Endodermal cell (in vitro differentiated cells): ENCODE measurements around the gene ALDH1L1. TPM values are rescaled to one million over a fixed set of nuclear protein-coding genes. Genes with fewer than 3 reads are reported as not detected.

ENCODE experiments used
- DNase-seq: peaks from one replicate; pipeline ENCODE4 v3.0.0-alpha.2; 2017
- H3K27ac ChIP-seq: 2 replicates; pipeline ENCODE4 v1.5.1; 2013; ENCODE audit warnings: mild to moderate bottlenecking, low read depth, low read length, moderate library complexity
- H3K27me3 ChIP-seq: 2 replicates; pipeline ENCODE4 v1.6.1; 2013; ENCODE audit warnings: mild to moderate bottlenecking, low read length, moderate library complexity; ENCODE audit not compliant: insufficient read depth, control insufficient read depth, poor library complexity, severe bottlenecking
- H3K36me3 ChIP-seq: 2 replicates; pipeline ENCODE4 v1.7.0; 2013; ENCODE audit warnings: mild to moderate bottlenecking, low read length, moderate library complexity; ENCODE audit not compliant: control insufficient read depth, insufficient read depth
- H3K4me1 ChIP-seq: one replicate; pipeline ENCODE4 v1.7.0; 2013; ENCODE audit warnings: low read length; ENCODE audit not compliant: control insufficient read depth, insufficient read depth
- H3K4me3 ChIP-seq: 2 replicates; pipeline ENCODE4 v1.5.1; 2013; ENCODE audit warnings: mild to moderate bottlenecking, low read length, moderate library complexity
- H3K9ac ChIP-seq: 2 replicates; pipeline ENCODE4 v1.6.1; 2013; ENCODE audit warnings: mild to moderate bottlenecking, low read length, moderate library complexity; ENCODE audit not compliant: poor library complexity, severe bottlenecking; ENCODE audit errors: extremely low read depth
- H3K9me3 ChIP-seq: 2 replicates; pipeline ENCODE4 v1.6.1; 2013; ENCODE audit warnings: mild to moderate bottlenecking, low read length, moderate library complexity; ENCODE audit not compliant: control insufficient read depth
- H3K27ac Mint-ChIP-seq: 2 replicates; pipeline ENCODE4 v1.8.0; 2020; ENCODE audit warnings: mixed read lengths
- H3K27me3 Mint-ChIP-seq: 2 replicates; pipeline ENCODE4 v1.8.0; 2021; ENCODE audit warnings: mild to moderate bottlenecking, mixed read lengths; ENCODE audit not compliant: insufficient read depth
- H3K36me3 Mint-ChIP-seq: 2 replicates; pipeline ENCODE4 v1.8.0; 2020; ENCODE audit warnings: low read depth, mixed read lengths
- H3K4me1 Mint-ChIP-seq: 2 replicates; pipeline ENCODE4 v1.8.0; 2020; ENCODE audit warnings: mixed read lengths
- H3K4me3 Mint-ChIP-seq: 2 replicates; pipeline ENCODE4 v1.8.0; 2020; ENCODE audit warnings: mild to moderate bottlenecking, moderate library complexity, mixed read lengths
- H3K9me3 Mint-ChIP-seq: 2 replicates; pipeline ENCODE4 v1.8.0; 2020; ENCODE audit warnings: mild to moderate bottlenecking, mixed read lengths
- WGBS, 2 experiments: methylation state at CpG; one replicate each; pipeline versions ENCODE4 v1.1.5 to v1.1.7; 2013; ENCODE audit warnings: missing lambda C conversion rate in 2 of 2, mixed read lengths in 1 of 2; ENCODE audit not compliant: insufficient coverage in 1 of 2, insufficient read length in 1 of 2; 5-methylcytosine and 5-hydroxymethylcytosine counted together
- total RNA-seq, 2 donors: library from RNA; stranded (reverse); fragmentation: NEBNext Ultra II Directional in 1 of 2; extraction: Animal tissue kit (Norgen Biotek cat#: 25700) in 1 of 2; gene quantifications; 2 replicates in 1 of 2; 3 replicates in 1 of 2; pipeline ENCODE4 v1.2.1, GENCODE V29; 2021
- TF ChIP-seq, protein P1 (sequence below): fragments of 200-600 bp; sonication (generic); conservative IDR thresholded peaks from 2 replicates; pipeline ENCODE4 v1.5.0; 2021; ENCODE audit warnings: antibody characterized with exemption, mild to moderate bottlenecking

The ALDH1L1 gene
- total RNA-seq, 2 donors from 2014 or later = 1.0 to 1.6 TPM

GRCh38 chr3:126126811-126127431 is 53.5 kb downstream of the ALDH1L1 start:
- TF ChIP-seq, protein P1, sequence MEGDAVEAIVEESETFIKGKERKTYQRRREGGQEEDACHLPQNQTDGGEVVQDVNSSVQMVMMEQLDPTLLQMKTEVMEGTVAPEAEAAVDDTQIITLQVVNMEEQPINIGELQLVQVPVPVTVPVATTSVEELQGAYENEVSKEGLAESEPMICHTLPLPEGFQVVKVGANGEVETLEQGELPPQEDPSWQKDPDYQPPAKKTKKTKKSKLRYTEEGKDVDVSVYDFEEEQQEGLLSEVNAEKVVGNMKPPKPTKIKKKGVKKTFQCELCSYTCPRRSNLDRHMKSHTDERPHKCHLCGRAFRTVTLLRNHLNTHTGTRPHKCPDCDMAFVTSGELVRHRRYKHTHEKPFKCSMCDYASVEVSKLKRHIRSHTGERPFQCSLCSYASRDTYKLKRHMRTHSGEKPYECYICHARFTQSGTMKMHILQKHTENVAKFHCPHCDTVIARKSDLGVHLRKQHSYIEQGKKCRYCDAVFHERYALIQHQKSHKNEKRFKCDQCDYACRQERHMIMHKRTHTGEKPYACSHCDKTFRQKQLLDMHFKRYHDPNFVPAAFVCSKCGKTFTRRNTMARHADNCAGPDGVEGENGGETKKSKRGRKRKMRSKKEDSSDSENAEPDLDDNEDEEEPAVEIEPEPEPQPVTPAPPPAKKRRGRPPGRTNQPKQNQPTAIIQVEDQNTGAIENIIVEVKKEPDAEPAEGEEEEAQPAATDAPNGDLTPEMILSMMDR = no peak
- no peaks in the 10 kb centered on the region for H3K27me3 ChIP-seq
- DNase-seq = peak; percentile 38
- H3K9me3 Mint-ChIP-seq = no peaks in the 10 kb centered on the region
- no peaks in the 10 kb centered on the region for H3K4me1 Mint-ChIP-seq
- no peak overlapping the region for H3K4me3 ChIP-seq
- H3K4me3 Mint-ChIP-seq = no peak overlapping the region
- H3K36me3 ChIP-seq = no peaks in the 10 kb centered on the region
- 90 to 91% methylated on average over 9 to 10 of the region's 10 CpGs for WGBS, 2 experiments
- H3K36me3 Mint-ChIP-seq = no peaks in the 10 kb centered on the region
- H3K27ac ChIP-seq = no peak overlapping the region
- no peak overlapping the region for H3K9ac ChIP-seq
- H3K27me3 Mint-ChIP-seq = peaks cover 2% of the 10 kb centered on the region
- H3K4me1 ChIP-seq = no peaks in the 10 kb centered on the region
- H3K27ac Mint-ChIP-seq = no peak overlapping the region
- H3K9me3 ChIP-seq = no peaks in the 10 kb centered on the region

- H3K27ac ChIP-seq = no peak overlapping the region
- H3K9ac ChIP-seq = no peak overlapping the region
- peak; percentile 30 for DNase-seq
- Mint-ChIP-seq H3K36me3 (no peaks in the 10 kb centered on the region), H3K27ac (no peak overlapping the region), H3K27me3 (no peaks in the 10 kb centered on the region), H3K4me1 (no peaks in the 10 kb centered on the region), H3K4me3 (no peak overlapping the region), H3K9me3 (no peaks in the 10 kb centered on the region)
- H3K27me3 ChIP-seq = no peaks in the 10 kb centered on the region
- 92 to 98% methylated on average over 6 to 12 of the region's 12 CpGs for WGBS, 2 experiments
- H3K4me3 ChIP-seq = no peak overlapping the region
- H3K4me1 ChIP-seq = no peaks in the 10 kb centered on the region
- no peaks in the 10 kb centered on the region for H3K36me3 ChIP-seq
- H3K9me3 ChIP-seq = no peaks in the 10 kb centered on the region
- TF ChIP-seq, protein P1 = no peak
Observed at GRCh38 chr3:126126286-126126685, 54.1 kb downstream of the ALDH1L1 start.

GRCh38 chr3:126125781-126126251 is 54.6 kb downstream of the ALDH1L1 start:
- H3K4me3 ChIP-seq = no peak overlapping the region
- Mint-ChIP-seq H3K27ac (no peak overlapping the region), H3K9me3 (no peaks in the 10 kb centered on the region), H3K4me3 (no peak overlapping the region), H3K36me3 (no peaks in the 10 kb centered on the region), H3K4me1 (no peaks in the 10 kb centered on the region), H3K27me3 (no peaks in the 10 kb centered on the region)
- TF ChIP-seq, protein P1 = no peak
- no peaks in the 10 kb centered on the region for H3K9me3 ChIP-seq
- DNase-seq = peak; percentile 34
- no peaks in the 10 kb centered on the region for H3K36me3 ChIP-seq
- H3K4me1 ChIP-seq = no peaks in the 10 kb centered on the region
- H3K27me3 ChIP-seq = no peaks in the 10 kb centered on the region
- 90 to 92% methylated on average over 2 of the region's 2 CpGs for WGBS, 2 experiments
- H3K9ac ChIP-seq = no peak overlapping the region
- no peak overlapping the region for H3K27ac ChIP-seq
